ENCODE measurements around the gene INAFM2. TPM values are rescaled to one million over a fixed set of nuclear protein-coding genes. Genes with fewer than 3 reads are reported as not detected.

Gene INAFM2
- total and polyA plus RNA-seq, 10 of the 15 experiments (the other 5 are each of a cell fraction or from before 2014, with no cell fraction given), result 0.75 to 8.1 (median 3.9) TPM

GRCh38 chr15:40327457-40327856 is 4.0 kb downstream of the INAFM2 start (continued):
- no peak for TF ChIP-seq NFXL1 (IDR thresholded peaks at IDR 0.05; ENCODE audit: borderline replicate concordance)

DNA sequence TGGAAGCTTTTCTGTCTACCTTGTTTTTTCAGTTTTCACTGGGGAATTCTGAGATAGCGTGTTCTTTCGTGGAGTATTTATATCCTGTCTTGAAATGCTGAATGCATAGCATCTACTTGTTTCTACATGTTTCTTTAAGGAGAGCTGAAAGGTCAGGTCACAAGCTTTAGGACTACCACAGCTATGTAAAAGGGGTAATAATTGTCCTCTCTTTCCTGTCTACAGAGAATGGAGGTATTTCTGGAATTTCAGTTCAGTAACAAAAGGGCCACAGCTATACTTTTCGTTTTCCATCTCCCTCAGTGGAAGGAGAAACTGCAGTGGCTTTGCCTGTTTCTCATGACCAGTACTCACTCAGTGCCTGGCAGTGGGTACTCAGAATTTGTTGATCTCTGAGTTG is 4.7 kb downstream of the INAFM2 start:
- H2AFZ ChIP-seq (ENCODE audit: control insufficient read depth, low read depth, low read length), result no peak overlapping the region
- H3K9ac ChIP-seq (ENCODE audit: control insufficient read depth, insufficient read depth, low read length), result no peak overlapping the region
- H3K4me1 ChIP-seq (ENCODE audit: control insufficient read depth, insufficient read depth, low read length), result no peaks in the 10 kb centered on the region; the same call in 1 of the 2 replicates
- RAD21 ChIA-PET (ENCODE audit: unreplicated experiment), result interaction anchor here (4.1 kb wide), 1 partner anchor 9 kb away, joined by 21 read pairs; no protein-coding TSS in a partner anchor
- ATAC-seq (no peak), FAIRE-seq (no peak), DNase-seq (ENCODE audit: low read depth, low spot score) (no peak)
- TF ChIP-seq FOXM1 (IDR thresholded peaks at IDR 0.05; ENCODE audit: low read depth, low read length), result no peak
- no peak for TF ChIP-seq CEBPB (IDR thresholded peaks at IDR 0.05; ENCODE audit: borderline replicate concordance in 1 of 2, low read depth in 2 of 2, low read length in 2 of 2)
- TF ChIP-seq ZBTB33 (IDR thresholded peaks at IDR 0.05), result no peak
- SMC1A ChIA-PET (ENCODE audit: uncharacterized antibody, unreplicated experiment), result interaction anchor here (1.5 to 5.7 kb wide), 2 partner anchors 10 to 11 kb away, joined by 5 to 31 read pairs; no protein-coding TSS in a partner anchor
- H3K4me2 ChIP-seq (ENCODE audit: control insufficient read depth, insufficient read depth), result no peak overlapping the region
- H3K4me3 ChIP-seq, result no peak overlapping the region
- H4K20me1 ChIP-seq (ENCODE audit: control insufficient read depth, insufficient read depth), result no peaks in the 10 kb centered on the region
- CTCF ChIA-PET, result interaction anchor here (1.0 to 6.7 kb wide), 10 partner anchors 9 to 110 kb away, joined by 3 to 103 read pairs (median 4); partner anchors contain the start of gene CCDC9B
- no TSS peak for BruUV-seq (replicated peaks)
- H3K27me3 ChIP-seq (replicated peaks in 1 of 2; ENCODE audit: control insufficient read depth in 2 of 2, insufficient read depth in 2 of 2, low read length in 1 of 2), result no peaks in the 10 kb centered on the region
- no peaks in the 10 kb centered on the region for H3K79me2 ChIP-seq (ENCODE audit: control insufficient read depth, insufficient read depth, low read length)
- no peak overlapping the region for H3K27ac ChIP-seq (ENCODE audit: control insufficient read depth, insufficient read depth)
- 56% methylated on average over 3 of the region's 3 CpGs for WGBS (ENCODE audit: insufficient coverage, insufficient replicate concordance, low lambda C conversion rate, missing lambda C conversion rate)
- no peaks in the 10 kb centered on the region for H3K9me3 ChIP-seq (replicated peaks; ENCODE audit: control insufficient read depth, insufficient read depth, low read length)
- intact Hi-C loops (cut with micrococcal nuclease; ENCODE audit: unreplicated experiment), result no loop called here
- in situ Hi-C loops (cut with MboI), result no loop called here
- H3K36me3 ChIP-seq (ENCODE audit: control insufficient read depth in 2 of 2, insufficient read depth in 2 of 2, low read length in 1 of 2), result no peaks in the 10 kb centered on the region
- POLR2A ChIA-PET, result interaction anchor here (1.0 kb wide), 1 partner anchor 9 kb away, joined by 3 read pairs; no protein-coding TSS in a partner anchor
